Stimulated activated CD4-positive, alpha-beta T cell treated with anti-CD3 and anti-CD28 coated beads, Interleukin-15, amount 100 ng/mL, for 1 hour (primary cell): Measurements from ENCODE around the gene ZSCAN26.
"Not testable (repeated sequence)": the region's sequence is repeated elsewhere in the genome, so short reads cannot be mapped to it uniquely, and the experiment has no call there.

Source experiments
- DNase-seq, 2 donors: peaks; one replicate each; pipeline ENCODE4 v3.0.0-alpha.2; 2020; ENCODE audit warnings: low read depth in 1 of 2, low spot score in 1 of 2

The ZSCAN26 gene

DNA sequence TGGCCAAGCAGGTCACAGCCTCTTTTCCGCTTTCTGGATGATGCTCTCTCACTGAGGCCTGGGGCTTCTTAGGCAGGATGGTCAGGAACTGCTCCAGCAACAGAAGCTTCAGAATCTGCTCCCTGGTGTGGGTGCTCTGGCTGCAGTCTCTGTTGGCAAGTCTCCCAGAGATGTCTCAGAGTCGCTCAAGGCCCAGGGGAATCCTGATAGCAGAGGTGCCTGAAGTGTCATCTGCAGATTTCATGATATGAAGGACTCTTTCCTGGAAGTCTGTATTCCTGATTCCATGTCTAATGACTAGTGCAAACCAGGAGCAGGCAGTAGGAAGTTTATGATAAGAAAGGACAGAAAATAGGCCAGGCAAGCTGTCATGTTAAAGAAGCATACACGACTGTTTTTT is 48.7 kb downstream of the ZSCAN26 start:
- DNase-seq = no peak

DNA sequence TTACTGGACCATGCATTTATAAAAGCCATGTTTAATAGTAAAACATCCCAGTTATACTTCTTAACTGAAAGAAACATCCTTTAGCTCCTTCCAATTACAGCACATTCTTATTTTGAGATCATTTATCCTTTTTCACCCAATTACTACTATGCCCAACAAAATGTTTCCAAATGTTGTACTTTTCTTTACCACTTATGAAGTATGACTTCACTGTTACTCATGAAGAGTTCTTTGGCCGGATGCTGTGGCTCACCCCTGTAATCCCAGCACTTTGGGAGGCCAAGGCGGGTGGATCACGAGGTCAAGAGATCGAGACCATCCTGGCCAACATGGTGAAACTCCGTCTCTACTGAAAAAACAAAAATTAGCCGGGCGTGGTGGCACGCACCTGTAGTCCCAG is 50.9 kb downstream of the ZSCAN26 start:
- DNase-seq = not testable (repeated sequence)

DNA sequence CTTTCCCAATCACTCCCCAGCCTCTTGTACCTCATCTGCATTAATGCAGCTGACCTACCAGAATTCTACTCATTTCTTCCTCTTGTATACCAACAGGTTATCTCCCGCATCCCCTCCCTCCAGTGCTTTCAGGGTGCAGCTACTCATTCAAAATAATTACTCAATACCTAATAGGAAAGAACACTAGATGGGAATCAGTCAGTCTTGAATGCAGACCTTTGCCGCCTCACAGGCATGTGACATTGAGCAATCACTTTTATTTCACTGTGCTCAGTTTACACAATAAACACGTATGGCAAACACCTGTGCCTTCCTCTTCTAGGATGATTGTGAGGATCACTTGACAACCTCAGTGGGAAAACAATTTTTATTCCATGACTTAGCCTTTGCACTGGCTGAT is 55.7 kb downstream of the ZSCAN26 start:
- DNase-seq = no peak

- no peak for DNase-seq
These were observed 57.0 kb downstream of the ZSCAN26 start for GRCh38 chr6:28323813-28324424.

GRCh38 chr6:28326371-28326948 is 59.5 kb downstream of the ZSCAN26 start:
- no peak for DNase-seq
